Neural progenitor cell (in vitro differentiated cells): ENCODE data around the gene PLD6. TPM values are rescaled to one million over a fixed set of nuclear protein-coding genes. Genes with fewer than 3 reads are reported as not detected.

ENCODE experiments used
- DNase-seq: peaks from one replicate; pipeline ENCODE4 v3.0.0-alpha.2; 2016; ENCODE audit warnings: low spot score
- H2AFZ ChIP-seq: fragments of 200-600 bp; sonication (generic); replicated peaks from 2 replicates; pipeline ENCODE4 v1.6.1; 2016; ENCODE audit warnings: antibody characterized with exemption
- H3F3A ChIP-seq: fragments of 200-600 bp; sonication (generic); 2 replicates; pipeline ENCODE4 v1.6.1; 2016; ENCODE audit warnings: antibody characterized with exemption, low read depth
- H3K27ac ChIP-seq: fragments of 200-600 bp; sonication (generic); 2 replicates; pipeline ENCODE4 v1.5.1; 2016; ENCODE audit warnings: mild to moderate bottlenecking
- H3K27me3 ChIP-seq: fragments of 200-600 bp; sonication (generic); 2 replicates; pipeline ENCODE4 v1.6.1; 2016; ENCODE audit warnings: mild to moderate bottlenecking, moderate library complexity
- H3K36me3 ChIP-seq: fragments of 200-600 bp; sonication (generic); 2 replicates; pipeline ENCODE4 v1.5.1; 2016
- H3K4me1 ChIP-seq: fragments of 200-600 bp; sonication (generic); 2 replicates; pipeline ENCODE4 v1.6.1; 2016; ENCODE audit warnings: mixed run types
- H3K4me2 ChIP-seq: fragments of 200-600 bp; sonication (generic); 2 replicates; pipeline ENCODE4 v1.6.1; 2016
- H3K4me3 ChIP-seq: fragments of 200-600 bp; sonication (generic); 2 replicates; pipeline ENCODE4 v1.5.1; 2016
- H3K79me2 ChIP-seq: fragments of 200-600 bp; sonication (generic); 2 replicates; pipeline ENCODE4 v1.6.1; 2016; ENCODE audit warnings: low read depth
- H3K9ac ChIP-seq: fragments of 200-600 bp; sonication (generic); 2 replicates; pipeline ENCODE4 v1.6.1; 2016
- H3K9me3 ChIP-seq: fragments of 200-600 bp; sonication (generic); 2 replicates; pipeline ENCODE4 v1.5.1; 2016; ENCODE audit warnings: low read depth
- H4K20me1 ChIP-seq: fragments of 200-600 bp; sonication (generic); 2 replicates; pipeline ENCODE4 v1.6.1; 2016; ENCODE audit warnings: low read depth
- H3K27ac Mint-ChIP-seq: 3 replicates; pipeline ENCODE4 v1.8.0; 2021; ENCODE audit warnings: mixed read lengths
- H3K27me3 Mint-ChIP-seq: 2 replicates; pipeline ENCODE4 v1.8.0; 2022; ENCODE audit warnings: low read depth, mild to moderate bottlenecking, inconsistent platforms, moderate library complexity, mixed read lengths; ENCODE audit not compliant: insufficient read depth
- H3K36me3 Mint-ChIP-seq: 3 replicates; pipeline ENCODE4 v1.8.0; 2021; ENCODE audit warnings: mixed read lengths
- H3K4me1 Mint-ChIP-seq: 3 replicates; pipeline ENCODE4 v1.8.0; 2021; ENCODE audit warnings: mixed read lengths
- H3K4me3 Mint-ChIP-seq: 3 replicates; pipeline ENCODE4 v1.8.0; 2021; ENCODE audit warnings: mild to moderate bottlenecking, moderate library complexity, mixed read lengths
- H3K9me3 Mint-ChIP-seq: 3 replicates; pipeline ENCODE4 v1.8.0; 2020; ENCODE audit warnings: mixed read lengths
- CTCF ChIP-seq: fragments of 200-600 bp; sonication (generic); IDR thresholded peaks from 2 replicates; pipeline ENCODE4 v1.5.1; 2017; ENCODE audit warnings: antibody characterized with exemption, mild to moderate bottlenecking
- EZH2 ChIP-seq: fragments of 200-600 bp; sonication (generic); IDR thresholded peaks from 2 replicates; pipeline ENCODE4 v1.6.1; 2017; ENCODE audit warnings: antibody characterized with exemption, mild to moderate bottlenecking, moderate library complexity
- EZH2phosphoT487 ChIP-seq: fragments of 200-600 bp; sonication (generic); IDR thresholded peaks from 2 replicates; pipeline ENCODE4 v1.6.1; 2017; ENCODE audit warnings: antibody characterized with exemption
- total RNA-seq: library from RNA; depleted of rRNA; stranded (reverse); fragments of >200 nt; gene quantifications from 2 replicates; pipeline ENCODE4 v1.2.3, GENCODE V29; 2015; ENCODE audit warnings: low replicate concordance

PLD6 gene
- total RNA-seq, 1 donor from 2014 or later, result 1.2 TPM

GRCh38 chr17:17252149-17252661 lies 46.1 kb upstream of the PLD6 start:
- no peaks in the 10 kb centered on the region for H3K4me1 ChIP-seq
- H3K9me3 ChIP-seq, result no peaks in the 10 kb centered on the region
- H3F3A ChIP-seq, result no peaks in the 10 kb centered on the region
- no peak overlapping the region for H3K4me3 ChIP-seq
- H3K27me3 Mint-ChIP-seq, result peaks cover 2% of the 10 kb centered on the region
- no peaks in the 10 kb centered on the region for H3K27me3 ChIP-seq
- no peaks in the 10 kb centered on the region for H3K9me3 Mint-ChIP-seq
- H3K36me3 ChIP-seq, result peaks cover 12% of the 10 kb centered on the region
- H3K4me1 Mint-ChIP-seq, result no peaks in the 10 kb centered on the region
- H3K4me3 Mint-ChIP-seq, result no peak overlapping the region
- no peak for TF ChIP-seq EZH2
- no peak for TF ChIP-seq CTCF
- TF ChIP-seq EZH2phosphoT487, result no peak
- H3K27ac ChIP-seq, result no peak overlapping the region
- no peaks in the 10 kb centered on the region for H3K79me2 ChIP-seq
- peaks cover 37% of the 10 kb centered on the region for H3K36me3 Mint-ChIP-seq
- H2AFZ ChIP-seq, result no peak overlapping the region
- no peaks in the 10 kb centered on the region for H4K20me1 ChIP-seq
- no peak overlapping the region for H3K9ac ChIP-seq
- H3K27ac Mint-ChIP-seq, result no peak overlapping the region
- H3K4me2 ChIP-seq, result no peak overlapping the region
- DNase-seq, result no peak

- H3K36me3 Mint-ChIP-seq, result peaks cover 17% of the 10 kb centered on the region
- Histone ChIP-seq H4K20me1 (no peaks in the 10 kb centered on the region), H3K4me1 (no peaks in the 10 kb centered on the region), H3K27ac (no peak overlapping the region), H3K4me3 (no peak overlapping the region), H3K79me2 (no peaks in the 10 kb centered on the region), H3K27me3 (no peaks in the 10 kb centered on the region), H3F3A (peaks cover 9% of the 10 kb centered on the region), H3K4me2 (no peak overlapping the region), H3K36me3 (peaks cover 8% of the 10 kb centered on the region), H3K9me3 (no peaks in the 10 kb centered on the region), H2AFZ (no peak overlapping the region), H3K9ac (no peak overlapping the region)
- TF ChIP-seq EZH2phosphoT487 (no peak), EZH2 (no peak), CTCF (no peak)
- H3K27ac Mint-ChIP-seq, result no peak overlapping the region
- peaks cover 2% of the 10 kb centered on the region for H3K27me3 Mint-ChIP-seq
- no peak overlapping the region for H3K4me3 Mint-ChIP-seq
- no peaks in the 10 kb centered on the region for H3K9me3 Mint-ChIP-seq
- no peaks in the 10 kb centered on the region for H3K4me1 Mint-ChIP-seq
- no peak for DNase-seq
Observed at GRCh38 chr17:17246879-17247278, 40.7 kb upstream of the PLD6 start.

- H3K9me3 Mint-ChIP-seq, result no peaks in the 10 kb centered on the region
- no peaks in the 10 kb centered on the region for H3K9me3 ChIP-seq
- H3K9ac ChIP-seq, result no peak overlapping the region
- no peaks in the 10 kb centered on the region for H3K27me3 ChIP-seq
- no peak overlapping the region for H3K4me3 Mint-ChIP-seq
- H3K36me3 ChIP-seq, result peaks cover 5% of the 10 kb centered on the region
- no peak overlapping the region for H3K27ac ChIP-seq
- H3K4me1 ChIP-seq, result no peaks in the 10 kb centered on the region
- H2AFZ ChIP-seq, result no peak overlapping the region
- H3K4me1 Mint-ChIP-seq, result peaks cover 2% of the 10 kb centered on the region
- no peak overlapping the region for H3K4me2 ChIP-seq
- H3K27me3 Mint-ChIP-seq, result no peaks in the 10 kb centered on the region
- no peak for DNase-seq
- H3K4me3 ChIP-seq, result no peak overlapping the region
- TF ChIP-seq CTCF (no peak), EZH2phosphoT487 (no peak), EZH2 (no peak)
- peak overlapping the region; percentile 5 for H3K27ac Mint-ChIP-seq
- no peaks in the 10 kb centered on the region for H4K20me1 ChIP-seq
- H3F3A ChIP-seq, result peaks cover 16% of the 10 kb centered on the region
- H3K79me2 ChIP-seq, result peaks cover 5% of the 10 kb centered on the region
- peaks cover 7% of the 10 kb centered on the region for H3K36me3 Mint-ChIP-seq
Observed at GRCh38 chr17:17243163-17243562, 37.0 kb upstream of the PLD6 start.
